Stimulated activated CD8-positive, alpha-beta memory T cell treated with anti-CD3 and anti-CD28 coated beads, Interleukin-4, amount 100 ng/mL, for 24 hours (primary cell): ENCODE results near the gene PTPN22.

Experiments
- DNase-seq: peaks from one replicate; pipeline ENCODE4 v3.0.0-alpha.2; 2020; ENCODE audit warnings: low read depth

Gene PTPN22

GRCh38 chr1:113887402-113888175 lies 16.1 kb upstream of the PTPN22 start, which contains the start of gene BCL2L15:
Gene BCL2L15 (minus strand): TSS chr1:113887581. CDS start chr1:113887375, 206 bp downstream.
- DNase-seq, result no peak

GRCh38 chr1:113886417-113887401 lies 15.2 kb upstream of the PTPN22 start:
- no peak for DNase-seq

GRCh38 chr1:113881661-113882060 lies 10.1 kb upstream of the PTPN22 start:
- DNase-seq, result no peak

GRCh38 chr1:113879739-113880038 lies 8.2 kb upstream of the PTPN22 start:
- DNase-seq, result no peak

DNA sequence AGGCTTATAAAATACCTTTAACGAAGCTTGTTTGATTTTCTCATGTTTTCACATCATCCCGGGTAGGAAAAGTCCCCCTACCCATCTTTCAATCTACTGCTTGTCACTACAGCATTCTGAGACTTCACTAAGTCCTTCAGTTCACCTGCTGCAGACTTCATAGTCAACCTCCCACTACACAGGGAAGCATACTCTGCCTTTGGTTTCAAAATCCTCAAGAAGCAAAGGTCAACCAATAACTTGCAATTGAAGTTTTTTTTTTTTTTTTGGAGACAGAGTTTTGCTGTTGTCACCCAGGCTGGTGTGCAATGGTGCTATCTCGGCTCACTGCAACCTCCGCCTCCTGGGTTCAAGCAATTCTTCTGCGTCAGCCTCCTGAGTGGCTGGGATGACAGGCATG lies 4.7 kb upstream of the PTPN22 start:
- DNase-seq, result no peak

DNA sequence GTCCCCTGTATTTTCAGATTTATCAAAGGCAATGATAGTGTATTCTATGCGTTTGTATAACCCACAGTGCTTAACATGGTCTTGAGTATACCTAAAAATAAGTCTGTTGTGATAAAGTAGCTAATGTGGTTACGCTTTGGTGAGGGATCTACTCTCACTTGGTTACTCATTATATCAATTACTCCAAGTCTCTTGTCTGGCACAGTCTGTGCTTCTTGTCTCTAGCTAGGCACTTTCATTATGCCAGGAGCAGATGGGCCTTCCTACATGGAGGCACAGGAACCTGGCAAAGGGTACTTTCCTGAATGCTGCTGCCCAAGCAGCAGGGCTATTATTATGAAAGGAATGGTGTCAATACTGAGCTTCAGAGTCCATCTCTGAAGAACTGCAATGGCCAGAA lies 4.2 kb upstream of the PTPN22 start:
- no peak for DNase-seq

DNA sequence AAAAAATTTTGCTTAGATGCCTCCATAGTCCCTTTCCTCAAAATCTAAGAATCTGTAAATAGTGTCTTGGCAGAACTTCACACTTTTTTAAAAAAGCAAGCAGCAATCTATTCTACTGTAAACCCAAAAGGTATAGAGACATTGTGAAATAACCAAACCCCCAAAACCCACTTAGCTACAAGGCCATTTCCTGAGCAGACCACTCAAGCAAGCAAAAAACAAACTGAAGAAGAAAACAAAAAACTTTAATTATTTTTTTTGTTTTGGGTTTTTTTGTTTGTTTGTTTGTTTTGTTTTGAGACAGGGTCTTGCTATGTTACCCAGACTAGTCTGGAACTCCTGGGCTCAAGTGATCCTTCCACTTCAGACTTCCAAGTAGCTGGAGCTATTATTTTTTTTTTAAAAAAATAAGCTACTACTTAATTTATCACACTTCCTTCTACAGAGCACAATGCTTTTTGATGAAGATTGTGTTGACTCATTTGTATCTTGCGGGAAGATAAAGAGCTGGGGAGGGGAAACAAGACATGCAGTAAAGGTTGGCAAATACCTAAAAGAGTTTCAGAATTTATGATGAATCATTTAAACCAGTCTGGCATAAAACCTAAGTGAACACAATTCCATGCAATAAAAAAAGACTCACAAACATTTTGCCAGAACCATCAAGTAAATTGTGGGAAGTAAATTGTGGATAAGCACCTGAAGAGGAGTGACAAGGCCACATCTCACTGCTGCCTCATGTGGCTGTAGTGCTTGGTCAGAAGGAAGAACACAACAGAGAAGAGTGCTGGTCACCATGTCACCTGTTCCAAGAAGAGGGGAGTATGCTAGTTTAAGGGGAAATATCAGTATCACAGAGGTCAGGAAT lies 2.7 kb upstream of the PTPN22 start:
- no peak for DNase-seq

- DNase-seq, result no peak
These were observed 865 bp upstream of the PTPN22 start for GRCh38 chr1:113872219-113872935.

- no peak for DNase-seq
These were observed 734 bp downstream of the PTPN22 start for GRCh38 chr1:113870778-113871177.

- DNase-seq, result no peak
These were observed 3.0 kb downstream of the PTPN22 start for GRCh38 chr1:113868387-113869083.

GRCh38 chr1:113861641-113862040 lies 9.9 kb downstream of the PTPN22 start:
- DNase-seq, result no peak

DNA sequence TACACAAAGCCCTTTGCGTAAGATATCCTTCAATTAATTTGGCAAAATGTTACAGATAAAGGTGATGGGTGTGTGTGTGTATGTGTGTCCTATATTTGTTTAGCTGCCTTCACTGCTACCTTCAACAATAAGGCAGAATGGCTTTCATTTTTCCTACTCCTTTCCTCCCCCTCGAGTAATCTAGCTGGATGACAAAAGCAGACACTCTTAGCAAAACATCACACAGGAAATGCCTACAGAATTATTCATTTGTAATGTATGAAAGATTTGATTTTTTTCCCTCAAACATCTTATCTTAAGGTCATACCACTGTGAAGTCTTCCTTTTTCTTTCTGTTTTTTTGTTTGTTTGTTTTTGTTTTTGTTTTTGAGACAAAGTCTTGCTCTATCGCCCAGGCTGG lies 10.6 kb downstream of the PTPN22 start:
- no peak for DNase-seq

- DNase-seq, result no peak
These were observed 11.9 kb downstream of the PTPN22 start for GRCh38 chr1:113859478-113860175.

- DNase-seq, result no peak
These were observed 12.5 kb downstream of the PTPN22 start for GRCh38 chr1:113858982-113859381.

DNA sequence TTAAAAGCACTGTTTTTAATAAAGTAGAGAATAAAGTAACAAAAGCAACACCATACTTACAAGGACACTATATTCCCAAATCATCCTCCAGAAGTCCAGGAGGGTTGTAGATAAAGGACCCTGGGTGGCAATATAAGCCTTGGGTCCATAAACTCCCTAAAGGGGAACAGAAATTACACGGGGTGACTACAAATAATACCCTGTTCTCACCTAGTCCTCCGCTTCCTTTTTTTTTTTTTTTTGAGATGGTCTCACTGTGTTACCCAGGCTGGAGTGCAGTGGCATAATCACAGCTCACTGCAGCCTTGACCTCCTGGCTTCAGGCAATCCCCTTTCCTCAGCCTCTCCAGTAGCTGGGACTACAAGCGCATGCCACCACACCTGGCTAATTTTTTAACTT lies 13.1 kb downstream of the PTPN22 start:
- no peak for DNase-seq

GRCh38 chr1:113857776-113858175 lies 13.7 kb downstream of the PTPN22 start:
- DNase-seq, result no peak

DNA sequence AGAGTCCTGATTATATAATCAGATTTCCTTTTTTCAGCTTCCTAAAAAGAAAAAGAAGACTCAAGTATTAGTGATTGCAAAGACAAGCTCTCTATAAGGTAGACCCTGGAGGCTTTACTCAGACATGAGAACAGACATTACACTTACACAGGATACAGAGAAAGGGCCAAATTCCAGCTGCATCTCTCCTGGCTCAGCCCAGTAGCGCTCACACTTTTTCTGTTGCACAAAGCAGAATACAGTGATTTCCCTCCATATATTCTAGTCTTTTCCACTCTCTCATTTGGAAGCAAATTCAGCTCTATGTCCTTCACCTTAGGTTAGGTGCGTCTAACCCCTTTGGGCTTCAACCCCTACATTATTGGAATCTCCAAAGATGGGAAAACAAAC lies 15.1 kb downstream of the PTPN22 start:
- no peak for DNase-seq

DNA sequence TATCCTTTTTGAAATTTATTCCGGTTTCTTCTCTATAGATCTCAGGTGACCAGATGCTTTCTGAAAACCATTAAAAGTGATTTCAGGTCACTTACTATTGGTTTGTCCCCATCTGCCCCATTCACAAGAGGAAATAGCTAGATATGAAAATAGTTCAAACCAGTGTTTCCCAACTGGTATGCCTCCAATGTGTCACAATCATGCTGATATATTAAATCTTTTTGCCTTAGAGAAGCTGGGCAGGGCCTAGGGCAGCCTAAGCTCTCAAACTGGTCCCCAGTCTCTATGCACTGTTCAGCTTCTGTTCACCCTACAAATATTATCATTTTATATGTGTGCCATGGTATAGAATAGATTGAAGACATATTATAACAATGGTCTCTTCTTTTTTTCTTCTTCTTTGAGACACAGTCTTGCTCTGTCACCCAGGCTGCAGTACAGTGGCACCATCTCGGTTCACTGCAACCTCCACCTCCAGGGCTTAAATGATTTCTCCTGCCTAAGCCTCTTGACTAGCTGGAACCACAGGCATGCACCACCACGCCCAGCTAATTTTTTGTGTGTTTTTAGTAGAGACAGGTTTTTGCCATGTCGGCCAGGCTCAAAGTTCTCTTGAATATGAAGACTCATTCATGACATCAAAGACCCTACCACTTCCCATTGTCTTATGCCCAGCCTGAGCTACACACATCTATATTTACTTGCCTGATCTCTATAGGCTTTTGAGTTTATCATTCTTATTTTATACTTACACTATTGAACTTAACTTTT lies 15.7 kb downstream of the PTPN22 start:
- DNase-seq, result no peak

- DNase-seq, result no peak
These were observed 17.3 kb downstream of the PTPN22 start for GRCh38 chr1:113854234-113854633.
